ENCODE results near the gene AADACL2. TPM values are rescaled to one million over a fixed set of nuclear protein-coding genes. Genes with fewer than 3 reads are reported as not detected.

AADACL2 gene
- total and polyA plus RNA-seq, 9 of the 15 experiments (the other 6 are each of a cell fraction or from before 2014, with no cell fraction given), result not detected

DNA sequence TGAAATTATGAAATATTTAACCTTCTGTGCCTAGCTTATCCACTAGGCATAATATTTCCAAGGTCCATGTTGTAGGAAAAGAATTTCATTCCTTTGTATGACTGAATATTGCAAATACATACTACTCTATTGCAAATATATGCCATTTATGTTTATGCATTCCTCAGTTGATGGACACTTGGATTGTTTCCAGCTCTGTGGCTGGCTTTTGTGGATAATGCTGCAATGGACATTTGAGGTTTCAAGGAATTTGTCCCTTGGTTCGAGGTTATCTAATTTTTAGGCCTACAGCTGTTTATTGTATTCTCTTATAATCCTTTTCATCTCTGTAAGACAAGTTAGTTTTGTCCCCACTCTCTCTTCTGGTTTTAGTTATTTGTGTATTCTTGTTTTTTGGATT lies 7.7 kb upstream of the AADACL2 start (continued):
- TF ChIP-seq GABPB1 (CRISPR knock-in tag; IDR thresholded peaks at IDR 0.05), result no peak
- TF ChIP-seq HOMEZ (CRISPR knock-in tag; IDR thresholded peaks at IDR 0.05), result no peak
- TF ChIP-seq SNIP1 (IDR thresholded peaks at IDR 0.05; ENCODE audit: low read depth), result no peak
- TF ChIP-seq, protein P1, sequence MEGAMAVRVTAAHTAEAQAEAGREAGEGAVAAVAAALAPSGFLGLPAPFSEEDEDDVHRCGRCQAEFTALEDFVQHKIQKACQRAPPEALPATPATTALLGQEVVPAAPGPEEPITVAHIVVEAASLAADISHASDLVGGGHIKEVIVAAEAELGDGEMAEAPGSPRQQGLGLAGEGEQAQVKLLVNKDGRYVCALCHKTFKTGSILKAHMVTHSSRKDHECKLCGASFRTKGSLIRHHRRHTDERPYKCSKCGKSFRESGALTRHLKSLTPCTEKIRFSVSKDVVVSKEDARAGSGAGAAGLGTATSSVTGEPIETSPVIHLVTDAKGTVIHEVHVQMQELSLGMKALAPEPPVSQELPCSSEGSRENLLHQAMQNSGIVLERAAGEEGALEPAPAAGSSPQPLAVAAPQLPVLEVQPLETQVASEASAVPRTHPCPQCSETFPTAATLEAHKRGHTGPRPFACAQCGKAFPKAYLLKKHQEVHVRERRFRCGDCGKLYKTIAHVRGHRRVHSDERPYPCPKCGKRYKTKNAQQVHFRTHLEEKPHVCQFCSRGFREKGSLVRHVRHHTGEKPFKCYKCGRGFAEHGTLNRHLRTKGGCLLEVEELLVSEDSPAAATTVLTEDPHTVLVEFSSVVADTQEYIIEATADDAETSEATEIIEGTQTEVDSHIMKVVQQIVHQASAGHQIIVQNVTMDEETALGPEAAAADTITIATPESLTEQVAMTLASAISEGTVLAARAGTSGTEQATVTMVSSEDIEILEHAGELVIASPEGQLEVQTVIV (CRISPR knock-in tag; IDR thresholded peaks at IDR 0.05; ENCODE audit: borderline replicate concordance), result no peak
- TF ChIP-seq, protein P2, sequence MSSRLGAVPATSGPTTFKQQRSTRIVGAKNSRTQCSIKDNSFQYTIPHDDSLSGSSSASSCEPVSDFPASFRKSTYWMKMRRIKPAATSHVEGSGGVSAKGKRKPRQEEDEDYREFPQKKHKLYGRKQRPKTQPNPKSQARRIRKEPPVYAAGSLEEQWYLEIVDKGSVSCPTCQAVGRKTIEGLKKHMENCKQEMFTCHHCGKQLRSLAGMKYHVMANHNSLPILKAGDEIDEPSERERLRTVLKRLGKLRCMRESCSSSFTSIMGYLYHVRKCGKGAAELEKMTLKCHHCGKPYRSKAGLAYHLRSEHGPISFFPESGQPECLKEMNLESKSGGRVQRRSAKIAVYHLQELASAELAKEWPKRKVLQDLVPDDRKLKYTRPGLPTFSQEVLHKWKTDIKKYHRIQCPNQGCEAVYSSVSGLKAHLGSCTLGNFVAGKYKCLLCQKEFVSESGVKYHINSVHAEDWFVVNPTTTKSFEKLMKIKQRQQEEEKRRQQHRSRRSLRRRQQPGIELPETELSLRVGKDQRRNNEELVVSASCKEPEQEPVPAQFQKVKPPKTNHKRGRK (tag; IDR thresholded peaks at IDR 0.05), result no peak
- TF ChIP-seq ZNF79 (CRISPR knock-in tag; IDR thresholded peaks at IDR 0.05; ENCODE audit: low read depth), result no peak
- TF ChIP-seq SRSF3 (IDR thresholded peaks at IDR 0.05; ENCODE audit: insufficient read depth, low read length), result no peak
- no peak for TF ChIP-seq ZKSCAN8 (CRISPR knock-in tag; IDR thresholded peaks at IDR 0.05)
- TF ChIP-seq, protein P3, sequence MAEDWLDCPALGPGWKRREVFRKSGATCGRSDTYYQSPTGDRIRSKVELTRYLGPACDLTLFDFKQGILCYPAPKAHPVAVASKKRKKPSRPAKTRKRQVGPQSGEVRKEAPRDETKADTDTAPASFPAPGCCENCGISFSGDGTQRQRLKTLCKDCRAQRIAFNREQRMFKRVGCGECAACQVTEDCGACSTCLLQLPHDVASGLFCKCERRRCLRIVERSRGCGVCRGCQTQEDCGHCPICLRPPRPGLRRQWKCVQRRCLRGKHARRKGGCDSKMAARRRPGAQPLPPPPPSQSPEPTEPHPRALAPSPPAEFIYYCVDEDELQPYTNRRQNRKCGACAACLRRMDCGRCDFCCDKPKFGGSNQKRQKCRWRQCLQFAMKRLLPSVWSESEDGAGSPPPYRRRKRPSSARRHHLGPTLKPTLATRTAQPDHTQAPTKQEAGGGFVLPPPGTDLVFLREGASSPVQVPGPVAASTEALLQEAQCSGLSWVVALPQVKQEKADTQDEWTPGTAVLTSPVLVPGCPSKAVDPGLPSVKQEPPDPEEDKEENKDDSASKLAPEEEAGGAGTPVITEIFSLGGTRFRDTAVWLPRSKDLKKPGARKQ (CRISPR knock-in tag; IDR thresholded peaks at IDR 0.05), result no peak
- no peak for TF ChIP-seq SAFB2 (IDR thresholded peaks at IDR 0.05; ENCODE audit: borderline replicate concordance, low read depth, low read length, severe bottlenecking)
- peak in 1 of 2 experiments; percentile 23; a peak in 2 of 4 replicates for TF ChIP-seq MAZ (CRISPR knock-in tag; conservative IDR thresholded peaks at IDR 0.05 in 1 of 2, IDR thresholded peaks at IDR 0.05 in 1 of 2)
- TF ChIP-seq CSDE1 (IDR thresholded peaks at IDR 0.05), result no peak
- TF ChIP-seq, protein P4, sequence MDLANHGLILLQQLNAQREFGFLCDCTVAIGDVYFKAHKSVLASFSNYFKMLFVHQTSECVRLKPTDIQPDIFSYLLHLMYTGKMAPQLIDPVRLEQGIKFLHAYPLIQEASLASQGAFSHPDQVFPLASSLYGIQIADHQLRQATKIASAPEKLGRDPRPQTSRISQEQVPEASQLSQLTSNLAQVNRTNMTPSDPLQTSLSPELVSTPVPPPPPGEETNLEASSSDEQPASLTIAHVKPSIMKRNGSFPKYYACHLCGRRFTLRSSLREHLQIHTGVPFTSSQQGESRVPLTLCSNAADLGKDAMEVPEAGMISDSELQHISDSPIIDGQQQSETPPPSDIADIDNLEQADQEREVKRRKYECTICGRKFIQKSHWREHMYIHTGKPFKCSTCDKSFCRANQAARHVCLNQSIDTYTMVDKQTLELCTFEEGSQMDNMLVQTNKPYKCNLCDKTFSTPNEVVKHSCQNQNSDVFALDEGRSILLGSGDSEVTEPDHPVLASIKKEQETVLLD (IDR thresholded peaks at IDR 0.05), result no peak
- no peak for TF ChIP-seq NFIX (CRISPR knock-in tag; IDR thresholded peaks at IDR 0.05; ENCODE audit: low read depth)
- TF ChIP-seq, protein P5, sequence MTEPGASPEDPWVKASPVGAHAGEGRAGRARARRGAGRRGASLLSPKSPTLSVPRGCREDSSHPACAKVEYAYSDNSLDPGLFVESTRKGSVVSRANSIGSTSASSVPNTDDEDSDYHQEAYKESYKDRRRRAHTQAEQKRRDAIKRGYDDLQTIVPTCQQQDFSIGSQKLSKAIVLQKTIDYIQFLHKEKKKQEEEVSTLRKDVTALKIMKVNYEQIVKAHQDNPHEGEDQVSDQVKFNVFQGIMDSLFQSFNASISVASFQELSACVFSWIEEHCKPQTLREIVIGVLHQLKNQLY (CRISPR knock-in tag; conservative IDR thresholded peaks at IDR 0.05), result no peak
- TF ChIP-seq TCF3 (CRISPR knock-in tag; IDR thresholded peaks at IDR 0.05), result peak; percentile 84
- no peak for TF ChIP-seq ZNF699 (CRISPR knock-in tag; IDR thresholded peaks at IDR 0.05; ENCODE audit: insufficient replicate concordance)
- no peak for TF ChIP-seq CHCHD3 (CRISPR knock-in tag; IDR thresholded peaks at IDR 0.05)
- TF ChIP-seq SP2 (IDR thresholded peaks at IDR 0.05; ENCODE audit: extremely low read depth, low read depth, low read length, poor library complexity, severe bottlenecking), result no peak
